HG02840 (cell line): ENCODE measurements around the gene VWA3A.
"Not testable (repeated sequence)": the region's sequence is repeated elsewhere in the genome, so short reads cannot be mapped to it uniquely, and the experiment has no call there.

ENCODE experiments used
- ATAC-seq: cut with Tn5 transposase; IDR thresholded peaks from one replicate; pipeline ENCODE4 v1.9.1; 2021; ENCODE audit warnings: mild to moderate bottlenecking, moderate library complexity, moderate number of reproducible peaks; ENCODE audit not compliant: unreplicated experiment, low FRiP score

VWA3A gene

GRCh38 chr16:22132801-22133200 lies 40.5 kb downstream of the VWA3A start:
- ATAC-seq = no peak

GRCh38 chr16:22138482-22138881 lies 46.1 kb downstream of the VWA3A start:
- no peak for ATAC-seq

GRCh38 chr16:22139008-22139407 lies 46.7 kb downstream of the VWA3A start:
- ATAC-seq = no peak

GRCh38 chr16:22139732-22140131 lies 47.4 kb downstream of the VWA3A start:
- no peak for ATAC-seq

- ATAC-seq = no peak
Observed at GRCh38 chr16:22141767-22142166, 49.4 kb downstream of the VWA3A start.

GRCh38 chr16:22144520-22144919 lies 52.2 kb downstream of the VWA3A start:
- no peak for ATAC-seq

- no peak for ATAC-seq
Observed at GRCh38 chr16:22147853-22148252, 55.5 kb downstream of the VWA3A start.

GRCh38 chr16:22151246-22151998 lies 59.1 kb downstream of the VWA3A start:
- no peak for ATAC-seq

- ATAC-seq = no peak
Observed at GRCh38 chr16:22152316-22152715, 60.0 kb downstream of the VWA3A start.

GRCh38 chr16:22153078-22153477 lies 60.7 kb downstream of the VWA3A start:
- not testable (repeated sequence) for ATAC-seq

GRCh38 chr16:22161401-22161800 lies 69.1 kb downstream of the VWA3A start:
- ATAC-seq = no peak

GRCh38 chr16:22161999-22162655 lies 69.8 kb downstream of the VWA3A start, which contains the start of gene SDR42E2:
Gene SDR42E2, plus strand, starts transcription at chr16:22162506. Its CDS starts 3,077 bp downstream, at chr16:22165583.
- no peak for ATAC-seq

GRCh38 chr16:22162656-22163009 lies 70.3 kb downstream of the VWA3A start:
- ATAC-seq = no peak

GRCh38 chr16:22163806-22164205 lies 71.5 kb downstream of the VWA3A start:
- no peak for ATAC-seq

- no peak for ATAC-seq
Observed at GRCh38 chr16:22164482-22164881, 72.1 kb downstream of the VWA3A start.

GRCh38 chr16:22165508-22166285 lies 73.4 kb downstream of the VWA3A start:
- no peak for ATAC-seq

GRCh38 chr16:22171953-22172352 lies 79.6 kb downstream of the VWA3A start:
- no peak for ATAC-seq

- ATAC-seq = not testable (repeated sequence)
Observed at GRCh38 chr16:22172642-22173041, 80.3 kb downstream of the VWA3A start.

GRCh38 chr16:22174642-22175041 lies 82.3 kb downstream of the VWA3A start:
- ATAC-seq = no peak

- ATAC-seq = no peak
Observed at GRCh38 chr16:22177968-22178930, 85.9 kb downstream of the VWA3A start.
